Spinal cord (tissue), 10 donors: ENCODE results near the gene GALP. TPM values are rescaled to one million over a fixed set of nuclear protein-coding genes. Genes with fewer than 3 reads are reported as not detected.
"Not testable (repeated sequence)": the region's sequence is repeated elsewhere in the genome, so short reads cannot be mapped to it uniquely, and the experiment has no call there.

Experiments
- DNase-seq, 6 donors: peaks; one replicate each; pipeline versions ENCODE4 v3.0.0 to v3.0.0-alpha.2; 2013 to 2015; ENCODE audit warnings: low spot score in 6 of 6, low read depth in 4 of 6
- H3K27ac ChIP-seq: one replicate; pipeline ENCODE4 v1.5.1; 2013; ENCODE audit warnings: low read depth, low read length, control low read depth
- H3K27me3 ChIP-seq: one replicate; pipeline ENCODE4 v1.6.1; 2013; ENCODE audit warnings: low read length; ENCODE audit not compliant: control insufficient read depth, insufficient read depth
- H3K36me3 ChIP-seq: one replicate; pipeline ENCODE4 v1.6.1; 2013; ENCODE audit warnings: low read length; ENCODE audit not compliant: control insufficient read depth, insufficient read depth
- H3K4me1 ChIP-seq: one replicate; pipeline ENCODE4 v1.6.1; 2013; ENCODE audit warnings: low read length; ENCODE audit not compliant: control insufficient read depth, insufficient read depth
- H3K4me3 ChIP-seq: one replicate; pipeline ENCODE4 v1.5.1; 2013; ENCODE audit warnings: low read depth, low read length, control low read depth
- H3K9me3 ChIP-seq: one replicate; pipeline ENCODE4 v1.6.1; 2013; ENCODE audit warnings: low read length; ENCODE audit not compliant: control insufficient read depth, insufficient read depth
- WGBS: methylation state at CpG from one replicate; pipeline ENCODE4 v1.1.5; 2013; ENCODE audit warnings: missing lambda C conversion rate; ENCODE audit not compliant: insufficient coverage; 5-methylcytosine and 5-hydroxymethylcytosine counted together
- polyA plus RNA-seq, 2 donors: library from polyadenylated mRNA; unstranded; fragments of 120-200 nt; gene quantifications; one replicate each; pipeline ENCODE4 v1.2.1, GENCODE V29; 2013; ENCODE audit not compliant: insufficient read length in 2 of 2
- total RNA-seq, 2 donors: library from RNA; depleted of rRNA in 1 of 2; stranded (reverse); fragments of 120-200 nt in 1 of 2; fragments of >200 nt in 1 of 2; gene quantifications; one replicate each; pipeline versions ENCODE4 v1.2.3 to v1.2.4, GENCODE V29; 2013 to 2014
- donor health status: healthy.

The GALP gene
- total and polyA plus RNA-seq, 4 donors: not detected

GRCh38 chr19:56176310-56176709, 502 bp downstream of the GALP start:
- not testable (repeated sequence) for DNase-seq, H3K4me1 ChIP-seq, H3K27me3 ChIP-seq, H3K9me3 ChIP-seq, H3K36me3 ChIP-seq, H3K4me3 ChIP-seq, H3K27ac ChIP-seq
- WGBS: 60% methylated on average over 6 of the region's 11 CpGs

GRCh38 chr19:56176881-56177280, 1.1 kb downstream of the GALP start:
- Histone ChIP-seq H3K27ac (no peak overlapping the region), H3K9me3 (no peaks in the 10 kb centered on the region), H3K27me3 (peaks cover 2% of the 10 kb centered on the region), H3K36me3 (no peaks in the 10 kb centered on the region), H3K4me3 (no peak overlapping the region), H3K4me1 (no peaks in the 10 kb centered on the region)
- no peak for DNase-seq
- 83% methylated on average over 14 of the region's 18 CpGs for WGBS

DNA sequence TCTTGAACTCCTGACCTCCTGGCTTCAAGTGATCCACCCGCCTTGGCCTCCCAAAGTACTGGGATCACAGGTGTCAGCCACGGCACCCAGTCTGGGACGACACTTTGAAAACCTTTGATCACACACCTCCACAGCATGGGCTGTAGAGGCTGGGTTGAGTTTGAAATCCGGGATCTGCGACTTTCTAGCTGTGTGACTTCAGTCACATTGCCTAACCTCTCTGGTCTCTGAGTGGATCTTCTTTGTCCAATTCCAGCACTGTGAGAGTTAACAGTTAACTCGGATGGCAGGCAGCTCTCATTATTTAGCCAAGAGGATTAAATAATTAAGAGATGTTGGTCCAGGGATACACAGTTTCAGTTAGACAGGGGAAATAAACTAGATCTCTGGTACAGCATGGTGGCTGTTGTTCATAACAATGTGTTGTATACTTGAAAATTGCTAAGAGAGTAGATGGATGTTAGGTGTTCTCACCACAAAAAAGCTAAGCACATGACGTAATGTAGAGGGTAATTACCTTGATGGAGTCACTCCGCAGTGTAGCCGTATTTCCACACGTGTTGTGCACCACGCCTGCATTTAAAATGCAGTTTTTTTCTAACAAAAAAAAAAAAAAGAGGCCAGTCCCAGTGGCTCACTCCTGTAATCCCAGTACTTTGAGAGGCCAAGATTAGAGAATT, 1.9 kb downstream of the GALP start:
- WGBS: 64% methylated on average over 8 of the region's 11 CpGs
- peaks cover 2% of the 10 kb centered on the region for H3K27me3 ChIP-seq

DNA sequence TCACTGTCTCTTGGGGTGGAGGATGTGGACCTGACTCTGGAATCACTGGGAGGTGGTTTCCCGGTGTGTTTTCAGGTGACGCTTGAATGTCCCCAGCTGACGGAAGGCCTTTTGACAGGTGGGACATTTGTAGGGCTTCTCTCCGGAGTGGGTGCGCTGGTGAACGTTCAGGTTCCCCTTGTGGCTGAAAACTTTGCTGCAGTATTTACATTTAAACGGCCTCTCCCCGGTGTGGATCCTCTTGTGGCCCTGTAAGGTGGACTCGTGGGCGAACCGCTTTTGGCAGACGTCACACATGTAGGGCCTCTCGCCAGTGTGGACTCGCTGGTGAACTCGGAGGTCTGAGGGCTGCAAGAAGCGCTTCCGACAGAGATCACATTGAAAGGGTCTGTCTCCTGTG, 14.0 kb downstream of the GALP start:
- H3K9me3 ChIP-seq: no peaks in the 10 kb centered on the region
- 78% methylated on average over 17 of the region's 17 CpGs for WGBS
- no peak overlapping the region for H3K4me3 ChIP-seq
- no peaks in the 10 kb centered on the region for H3K27me3 ChIP-seq
- no peaks in the 10 kb centered on the region for H3K36me3 ChIP-seq
- H3K27ac ChIP-seq: no peak overlapping the region
- DNase-seq: no peak
- H3K4me1 ChIP-seq: no peaks in the 10 kb centered on the region

More for the DNA sequence above, 1.9 kb downstream of the GALP start:
- DNase-seq: no peak
- Histone ChIP-seq H3K9me3 (no peaks in the 10 kb centered on the region), H3K27ac (no peak overlapping the region), H3K36me3 (no peaks in the 10 kb centered on the region), H3K4me1 (no peaks in the 10 kb centered on the region), H3K4me3 (no peak overlapping the region)

DNA sequence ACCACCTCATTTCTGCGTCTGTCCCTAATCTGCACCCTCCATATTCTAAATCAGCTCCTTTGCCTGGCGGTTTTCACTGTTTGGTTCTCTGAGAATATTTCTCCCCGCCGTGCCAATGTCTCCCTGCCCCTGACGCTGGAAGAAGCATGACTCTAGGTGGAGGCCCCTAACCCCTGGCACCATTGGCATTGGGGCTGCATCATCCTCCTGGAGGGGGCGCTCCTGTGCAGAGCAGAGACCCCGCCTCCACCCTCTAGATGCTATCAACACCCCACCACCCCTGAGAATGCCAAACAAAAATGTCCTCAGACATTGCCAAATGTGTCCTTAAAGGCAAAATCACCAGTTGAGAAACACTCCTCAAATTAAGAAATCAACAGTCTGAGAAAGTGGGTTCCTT, 15.3 kb downstream of the GALP start:
- Histone ChIP-seq H3K27ac (no peak overlapping the region), H3K4me1 (no peaks in the 10 kb centered on the region), H3K9me3 (no peaks in the 10 kb centered on the region), H3K36me3 (no peaks in the 10 kb centered on the region), H3K4me3 (no peak overlapping the region), H3K27me3 (no peaks in the 10 kb centered on the region)
- no peak for DNase-seq
- 77% methylated on average over 7 of the region's 7 CpGs for WGBS

- Histone ChIP-seq H3K9me3 (no peaks in the 10 kb centered on the region), H3K36me3 (no peaks in the 10 kb centered on the region), H3K4me1 (no peaks in the 10 kb centered on the region), H3K4me3 (no peak overlapping the region), H3K27ac (no peak overlapping the region), H3K27me3 (no peaks in the 10 kb centered on the region)
- 89% methylated on average over 8 of the region's 10 CpGs for whole genome bisulfite sequencing
- no peak for DNase-seq
Observed at GRCh38 chr19:56191711-56192110, 15.9 kb downstream of the GALP start.

DNA sequence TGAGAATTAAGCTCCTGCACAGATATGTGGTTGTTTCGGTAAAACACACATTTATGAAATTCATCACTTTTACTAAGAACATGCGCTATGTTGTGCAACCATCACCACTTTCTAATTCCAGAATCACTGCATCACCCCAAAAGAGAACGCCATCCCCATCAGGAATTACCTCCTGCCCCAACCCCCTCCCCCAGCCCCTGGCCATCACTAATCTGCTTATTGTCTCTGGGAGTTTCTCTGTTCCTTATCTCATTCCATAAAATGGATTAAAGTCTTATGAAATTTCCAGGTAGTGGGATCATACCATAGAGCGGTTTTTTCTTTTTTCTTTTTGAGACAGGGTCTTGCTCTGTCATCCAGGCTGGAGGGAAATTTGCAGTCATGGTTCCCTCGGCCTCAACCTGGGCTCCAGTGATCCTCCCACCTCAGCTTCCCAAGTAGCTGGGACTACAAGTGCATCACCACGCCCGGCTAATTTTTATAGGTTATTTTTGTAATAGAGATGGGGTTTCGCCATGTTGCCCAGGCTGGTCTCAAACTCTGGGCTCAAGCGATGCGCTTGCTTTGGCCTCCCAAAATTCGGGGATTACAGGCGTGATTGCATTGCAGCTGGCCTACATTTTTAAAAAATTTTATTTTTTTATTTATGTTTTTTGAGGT, 18.3 kb downstream of the GALP start:
- H3K9me3 ChIP-seq: no peaks in the 10 kb centered on the region
- no peaks in the 10 kb centered on the region for H3K4me1 ChIP-seq
- no peak overlapping the region for H3K4me3 ChIP-seq
- DNase-seq: no peak
- H3K27me3 ChIP-seq: no peaks in the 10 kb centered on the region
- 87% methylated on average over 3 of the region's 12 CpGs for WGBS
- no peak overlapping the region for H3K27ac ChIP-seq
- H3K36me3 ChIP-seq: no peaks in the 10 kb centered on the region

GRCh38 chr19:56197646-56198045, 21.8 kb downstream of the GALP start, which contains the start of gene ZSCAN5B:
Gene ZSCAN5B, minus strand, starts transcription at chr19:56197783. Its CDS starts 4,731 bp downstream, at chr19:56193052.
- H3K27me3 ChIP-seq, H3K9me3 ChIP-seq, H3K36me3 ChIP-seq, H3K4me1 ChIP-seq, H3K27ac ChIP-seq, DNase-seq, H3K4me3 ChIP-seq: not testable (repeated sequence)
- WGBS: 96% methylated on average over 5 of the region's 23 CpGs

DNA sequence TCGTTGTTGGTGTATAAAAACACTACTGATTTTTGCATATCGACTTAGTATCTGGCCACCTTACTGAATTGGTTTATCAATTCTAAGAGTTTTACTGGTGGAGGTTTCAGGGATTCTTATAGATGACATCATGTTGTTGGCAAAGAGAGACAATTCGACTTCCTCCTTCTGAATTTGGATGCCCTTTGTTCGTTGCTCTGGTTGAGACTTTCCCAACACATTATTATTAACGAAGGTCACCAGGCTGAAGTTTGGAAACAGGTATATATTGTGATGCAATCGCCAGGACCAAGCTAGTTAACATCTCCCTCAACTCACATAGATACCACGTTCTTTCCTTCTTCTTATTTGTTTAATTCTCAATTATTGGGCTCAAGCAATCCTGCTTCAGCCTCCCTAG, 23.9 kb downstream of the GALP start:
- Histone ChIP-seq H3K27ac (no peak overlapping the region), H3K4me1 (no peaks in the 10 kb centered on the region), H3K27me3 (no peaks in the 10 kb centered on the region), H3K4me3 (no peak overlapping the region), H3K36me3 (no peaks in the 10 kb centered on the region), H3K9me3 (no peaks in the 10 kb centered on the region)
- DNase-seq: no peak
- WGBS: no CpG with 5 or more reads among the region's 7 CpGs

DNA sequence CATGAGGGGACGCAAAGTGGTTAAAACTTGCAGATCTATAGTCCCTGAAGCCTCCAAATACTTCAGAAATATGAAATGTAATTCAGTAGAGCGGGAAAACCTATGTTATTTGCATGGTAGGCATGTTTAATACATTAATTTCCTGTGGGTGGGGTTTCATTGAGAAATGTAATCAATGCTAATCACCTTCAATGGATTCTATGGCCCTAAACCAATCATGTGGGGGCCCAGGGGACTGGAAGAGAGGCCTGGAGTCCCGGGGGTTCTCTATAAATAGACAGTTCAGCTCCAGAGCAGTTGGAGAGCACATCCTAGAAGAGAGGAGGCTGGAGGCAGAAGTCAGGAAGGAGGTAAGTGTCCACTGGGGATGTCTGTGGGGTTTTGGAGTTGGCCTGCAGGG, 26.2 kb downstream of the GALP start, which contains the start of gene ZSCAN5C:
Gene ZSCAN5C, plus strand, starts transcription at position 301 of the 400 bp plus-strand sequence. CDS start 3,641 bp downstream, outside the sequence.
- no peaks in the 10 kb centered on the region for H3K4me1 ChIP-seq
- H3K27me3 ChIP-seq: no peaks in the 10 kb centered on the region
- no peak for DNase-seq
- WGBS: 56% methylated on average over 1 of the region's 3 CpGs
- H3K9me3 ChIP-seq: no peaks in the 10 kb centered on the region
- H3K4me3 ChIP-seq: no peak within 1 kb of the TSS
- no peaks in the 10 kb centered on the region for H3K36me3 ChIP-seq
- H3K27ac ChIP-seq: no peak within 1 kb of the TSS
